Motor neuron (in vitro differentiated cells): ENCODE data around the gene MBNL2. TPM values are rescaled to one million over a fixed set of nuclear protein-coding genes. Genes with fewer than 3 reads are reported as not detected.

Experiments used
- ATAC-seq, 8 experiments: fragments of 200-7000 bp; cut with Tn5 transposase; replicated peaks in 6 of 8; 2 replicates each; pipeline ENCODE4 v1.8.0; 2021; ENCODE audit warnings: mild to moderate bottlenecking in 8 of 8, moderate library complexity in 8 of 8
- H3K27ac ChIP-seq, 2 donors: fragments of 250-450 bp; sonication (Bioruptor Pico); 2 replicates each; pipeline ENCODE4 v1.9.0; 2021; ENCODE audit warnings: antibody characterized with exemption in 2 of 2, mild to moderate bottlenecking in 2 of 2, moderate library complexity in 1 of 2
- H3K4me1 ChIP-seq, 2 donors: fragments of 250-450 bp; sonication (Bioruptor Pico); replicated peaks in 1 of 2; 2 replicates each; pipeline ENCODE4 v1.6.1; 2021; ENCODE audit warnings: antibody characterized with exemption in 2 of 2, mild to moderate bottlenecking in 2 of 2, moderate library complexity in 1 of 2
- H3K4me3 ChIP-seq, 5 donors: fragments of 250-450 bp; sonication (Bioruptor Pico); 2 replicates each; pipeline ENCODE4 v1.9.0; 2021; ENCODE audit warnings: antibody characterized with exemption in 5 of 5, mild to moderate bottlenecking in 5 of 5, moderate library complexity in 4 of 5
- WGBS, 10 experiments: fragments of 450-650 bp; shearing (Covaris generic); methylation state at CpG; one replicate each; pipeline ENCODE4 v1.0.0; 2022; 5-methylcytosine and 5-hydroxymethylcytosine counted together
- in situ Hi-C, 9 experiments: fragments of 400-800 bp; cut with MboI; loops; one replicate each; pipeline ENCODE4 v1.15.0; 2021; ENCODE audit warnings: low sequenced_read_pairs in 9 of 9, low pct_unique_long_range_greater_than_20kb in 2 of 9; ENCODE audit not compliant: unreplicated experiment in 9 of 9
- total RNA-seq, 8 experiments: library from RNA; unstranded; fragments of 300-600 nt; gene quantifications; 2 replicates each; pipeline versions ENCODE4 v1.2.3 to v1.2.4, GENCODE V29; 2022

The MBNL2 gene
- total RNA-seq, 8 experiments from 2014 or later = 6.9 to 317 (median 54.7) TPM

GRCh38 chr13:97252735-97253134 lies 30.6 kb downstream of the MBNL2 start:
- no peak overlapping the region for H3K27ac ChIP-seq
- WGBS, 10 experiments = 50 to 100% (median 92%) methylated on average over 1 of the region's 1 CpG; no CpG with 5 or more reads in 1 of the 10 experiments

GRCh38 chr13:97253581-97254293 lies 31.6 kb downstream of the MBNL2 start:
- 87 to 100% (median 94%) methylated on average over 1 to 8 of the region's 8 CpGs for WGBS, 10 experiments
- H3K4me1 ChIP-seq = peaks cover 13 to 14% of the 10 kb centered on the region in 2 donors
- in situ Hi-C loops = no loop called here
- no peak overlapping the region for H3K27ac ChIP-seq
- no peak overlapping the region for H3K4me3 ChIP-seq
- no peak for ATAC-seq

More at GRCh38 chr13:97252735-97253134, 30.6 kb downstream of the MBNL2 start:
- ATAC-seq = no peak
- in situ Hi-C loops = no loop called here
- H3K4me1 ChIP-seq = peaks cover 11 to 12% of the 10 kb centered on the region in 2 donors
- H3K4me3 ChIP-seq = no peak overlapping the region

GRCh38 chr13:97254816-97255215 lies 32.7 kb downstream of the MBNL2 start:
- in situ Hi-C loops = no loop called here
- H3K27ac ChIP-seq = no peak overlapping the region

GRCh38 chr13:97255515-97256021 lies 33.4 kb downstream of the MBNL2 start:
- in situ Hi-C loops = no loop called here
- no peak overlapping the region for H3K4me3 ChIP-seq
- ATAC-seq = peak in 1 of 8 experiments; percentile 9
- 0 to 100% (median 83%) methylated on average over 1 to 3 of the region's 3 CpGs; no CpG with 5 or more reads in 1 of the 10 experiments for WGBS, 10 experiments
- peaks cover 18 to 28% of the 10 kb centered on the region in 2 donors for H3K4me1 ChIP-seq
- H3K27ac ChIP-seq = no peak overlapping the region

More at GRCh38 chr13:97254816-97255215, 32.7 kb downstream of the MBNL2 start:
- ATAC-seq = peak in 5 of 8 experiments; percentile 36 to 66 (median 59)
- Histone ChIP-seq H3K4me1 (peaks cover 11 to 20% of the 10 kb centered on the region in 2 donors), H3K4me3 (no peak overlapping the region)
- 20 to 83% (median 59%) methylated on average over 1 to 2 of the region's 2 CpGs; no CpG with 5 or more reads in 2 of the 10 experiments for WGBS, 10 experiments

- Histone ChIP-seq H3K4me3 (no peak overlapping the region), H3K4me1 (peaks cover 26 to 34% of the 10 kb centered on the region in 2 donors), H3K27ac (no peak overlapping the region)
- ATAC-seq = peak in 5 of 8 experiments; percentile 8 to 53 (median 45)
- 0 to 100% (median 84%) methylated on average over 1 to 5 of the region's 5 CpGs; no CpG with 5 or more reads in 2 of the 10 experiments for WGBS, 10 experiments
- in situ Hi-C loops = no loop called here
Measured at GRCh38 chr13:97256343-97256783, 34.2 kb downstream of the MBNL2 start.

- Histone ChIP-seq H3K27ac (no peak overlapping the region), H3K4me3 (no peak overlapping the region), H3K4me1 (peaks cover 27 to 40% of the 10 kb centered on the region in 2 donors)
- no peak for ATAC-seq
- 60 to 98% (median 88%) methylated on average over 1 to 5 of the region's 6 CpGs; no CpG with 5 or more reads in 1 of the 10 experiments for WGBS, 10 experiments
- in situ Hi-C loops = no loop called here
Measured at GRCh38 chr13:97257228-97257755, 35.2 kb downstream of the MBNL2 start.

- peak; percentile 9 to 66 (median 32) for ATAC-seq
- in situ Hi-C loops = no loop called here
- H3K4me3 ChIP-seq = no peak overlapping the region
- H3K27ac ChIP-seq = no peak overlapping the region
- H3K4me1 ChIP-seq = peaks cover 27 to 40% of the 10 kb centered on the region in 2 donors
- WGBS, 10 experiments = 0 to 100% (median 85%) methylated on average over 1 to 8 of the region's 13 CpGs
Measured at GRCh38 chr13:97257800-97258799, 36.0 kb downstream of the MBNL2 start.

- no peak overlapping the region for H3K4me3 ChIP-seq
- no peak for ATAC-seq
- 0 to 85% (median 0%) methylated on average over 1 to 2 of the region's 2 CpGs; no CpG with 5 or more reads in 7 of the 10 experiments for WGBS, 10 experiments
- no peak overlapping the region for H3K27ac ChIP-seq
- peaks cover 27 to 40% of the 10 kb centered on the region in 2 donors for H3K4me1 ChIP-seq
- in situ Hi-C loops = no loop called here
Measured at GRCh38 chr13:97258801-97259200, 36.7 kb downstream of the MBNL2 start.

GRCh38 chr13:97259410-97259797 lies 37.3 kb downstream of the MBNL2 start:
- WGBS, 10 experiments = 74 to 100% (median 94%) methylated on average over 3 to 5 of the region's 6 CpGs; no CpG with 5 or more reads in 3 of the 10 experiments
- H3K4me3 ChIP-seq = no peak overlapping the region
- in situ Hi-C loops = no loop called here
- no peak for ATAC-seq
- H3K4me1 ChIP-seq = peaks cover 27 to 40% of the 10 kb centered on the region in 2 donors
- H3K27ac ChIP-seq = peak overlapping the region; percentile 52 to 62

GRCh38 chr13:97259798-97260714 lies 37.9 kb downstream of the MBNL2 start:
- Histone ChIP-seq H3K4me3 (no peak overlapping the region), H3K4me1 (peaks cover 27 to 37% of the 10 kb centered on the region in 2 donors), H3K27ac (peak overlapping the region; percentile 52 to 62)
- WGBS, 10 experiments = 60 to 90% (median 80%) methylated on average over 1 to 8 of the region's 12 CpGs; no CpG with 5 or more reads in 1 of the 10 experiments
- in situ Hi-C loops = no loop called here
- peak in 5 of 8 experiments; percentile 76 to 89 (median 80) for ATAC-seq

GRCh38 chr13:97261254-97262005 lies 39.3 kb downstream of the MBNL2 start:
- in situ Hi-C loops = no loop called here
- Histone ChIP-seq H3K4me3 (no peak overlapping the region), H3K27ac (peak overlapping the region in 1 of 2 donors; percentile 31), H3K4me1 (peaks cover 31 to 41% of the 10 kb centered on the region in 2 donors)
- ATAC-seq = no peak
- 82 to 100% (median 96%) methylated on average over 2 to 8 of the region's 9 CpGs; no CpG with 5 or more reads in 1 of the 10 experiments for WGBS, 10 experiments
